Measurements from ENCODE around the gene CACNA2D2. TPM values are rescaled to one million over a fixed set of nuclear protein-coding genes. Genes with fewer than 3 reads are reported as not detected.

CACNA2D2 gene
- total and polyA plus RNA-seq, 5 donors, result 8.7 to 56.1 (median 40.0) TPM

DNA sequence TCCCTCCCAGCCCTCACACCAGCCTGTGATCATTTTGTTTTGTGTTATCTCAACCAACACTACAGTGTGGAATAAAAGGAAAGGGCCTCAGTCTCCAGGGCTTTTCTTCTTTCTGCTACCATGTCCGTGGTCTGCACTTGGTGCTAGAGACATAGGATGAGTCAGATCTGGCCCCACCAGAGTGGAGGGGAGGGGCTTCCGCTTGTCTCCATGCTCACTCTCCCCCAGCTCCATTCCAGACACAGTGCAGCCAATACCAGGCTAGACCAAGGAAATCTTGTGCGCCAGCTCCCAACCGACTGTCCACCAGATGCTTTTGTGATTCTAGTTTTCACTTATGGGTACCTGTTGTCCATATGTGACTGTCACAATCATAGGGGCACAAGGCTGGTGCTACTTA, 92.2 kb downstream of the CACNA2D2 start:
- H3K27me3 ChIP-seq (ENCODE audit: control insufficient read depth, insufficient read depth), result no peaks in the 10 kb centered on the region
- no peak for DNase-seq
- intact Hi-C loops (cut with DNase I), result no loop called here
- no peak for ATAC-seq
- 68% methylated on average over 4 of the region's 4 CpGs for WGBS
- H3K9me3 ChIP-seq (ENCODE audit: control insufficient read depth, low read length), result no peaks in the 10 kb centered on the region
- H3K27ac ChIP-seq (ENCODE audit: low read length), result no peak overlapping the region
- no peaks in the 10 kb centered on the region for H3K4me1 ChIP-seq (ENCODE audit: control insufficient read depth, insufficient read depth, low read length)
- no peak overlapping the region for H3K4me3 ChIP-seq (ENCODE audit: low read length)

DNA sequence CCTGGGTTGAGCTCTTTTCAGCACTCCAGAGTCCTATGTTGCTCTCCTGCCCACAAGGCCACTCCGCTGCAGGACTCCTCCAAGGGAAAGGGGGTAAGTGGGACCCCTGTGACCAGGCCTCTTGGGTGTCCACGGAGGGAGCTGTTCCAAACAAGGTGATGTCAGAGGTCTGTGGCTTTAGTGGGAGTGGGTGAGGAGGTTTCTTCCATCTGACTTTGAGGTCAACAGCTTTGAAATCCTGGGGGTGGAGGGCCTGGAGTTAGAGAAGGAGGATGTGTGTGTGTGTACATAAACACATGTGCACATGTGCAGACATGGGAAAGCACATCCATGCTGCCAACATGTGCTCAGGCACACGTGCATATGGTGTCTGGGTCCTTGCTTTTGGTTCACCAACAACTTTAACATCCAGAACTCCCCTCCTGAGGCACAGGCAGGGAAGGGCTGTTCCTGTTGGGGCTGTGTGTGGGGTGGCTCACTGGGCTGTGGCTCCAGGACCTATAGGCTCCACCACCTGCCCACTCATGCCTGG, 92.8 kb downstream of the CACNA2D2 start:
- Histone ChIP-seq H3K4me3 (ENCODE audit: low read length) (no peak overlapping the region), H3K4me1 (ENCODE audit: control insufficient read depth, insufficient read depth, low read length) (no peaks in the 10 kb centered on the region), H3K9me3 (ENCODE audit: control insufficient read depth, low read length) (no peaks in the 10 kb centered on the region), H3K27ac (ENCODE audit: low read length) (no peak overlapping the region), H3K27me3 (ENCODE audit: control insufficient read depth, insufficient read depth) (no peaks in the 10 kb centered on the region)
- intact Hi-C loops (cut with DNase I), result no loop called here
- no peak for DNase-seq
- ATAC-seq, result no peak
- WGBS, result 77% methylated on average over 3 of the region's 3 CpGs

DNA sequence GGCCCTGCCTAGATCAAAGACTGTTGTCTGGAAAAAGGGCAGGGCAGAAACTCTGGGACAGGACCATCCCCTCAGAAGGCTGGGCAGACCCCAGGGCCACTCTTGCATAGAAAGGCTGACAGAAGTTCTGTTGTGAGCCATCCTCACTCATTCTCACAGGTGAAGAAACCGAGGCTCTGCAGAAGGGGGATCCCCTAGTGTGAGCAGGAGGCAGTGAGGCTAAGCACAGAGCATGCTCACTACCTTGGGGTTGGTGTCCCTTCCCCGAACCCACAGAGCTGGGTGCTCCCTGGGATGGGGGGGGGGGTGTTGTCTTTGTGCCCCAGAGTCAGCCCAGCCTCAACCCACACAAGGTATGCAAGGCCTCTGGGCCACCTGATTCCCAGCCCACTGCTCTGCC, 93.2 kb downstream of the CACNA2D2 start:
- Histone ChIP-seq H3K27me3 (ENCODE audit: control insufficient read depth, insufficient read depth) (no peaks in the 10 kb centered on the region), H3K4me3 (ENCODE audit: low read length) (no peak overlapping the region), H3K27ac (ENCODE audit: low read length) (no peak overlapping the region), H3K9me3 (ENCODE audit: control insufficient read depth, low read length) (no peaks in the 10 kb centered on the region), H3K4me1 (ENCODE audit: control insufficient read depth, insufficient read depth, low read length) (no peaks in the 10 kb centered on the region)
- ATAC-seq, result no peak
- WGBS, result 82% methylated on average over 2 of the region's 2 CpGs
- DNase-seq, result no peak
- intact Hi-C loops (cut with DNase I), result no loop called here

DNA sequence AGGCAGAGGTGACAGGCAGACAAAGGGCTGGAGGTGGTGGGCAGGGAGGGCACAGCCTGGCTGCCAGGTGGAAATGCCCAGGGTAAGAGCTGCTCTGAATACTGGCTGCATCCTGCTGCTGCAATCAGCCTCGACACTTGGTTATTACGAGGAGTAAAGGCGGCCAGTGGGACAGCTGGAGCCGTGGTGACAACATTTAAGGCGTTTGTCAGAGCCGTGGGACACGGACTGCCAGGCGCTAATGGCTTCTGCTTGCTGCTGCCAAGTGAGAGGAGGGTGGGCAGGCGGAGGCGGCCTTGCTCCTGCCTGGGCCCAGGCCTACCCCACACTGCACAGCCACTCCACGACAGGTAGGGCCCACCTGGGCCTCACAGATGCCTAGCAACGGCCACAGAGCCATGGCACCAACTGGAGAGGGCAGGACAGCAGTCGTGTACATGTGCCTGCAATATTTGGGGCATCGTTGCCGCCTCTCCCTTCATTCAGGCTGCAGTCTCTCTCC, 94.9 kb downstream of the CACNA2D2 start:
- no peaks in the 10 kb centered on the region for H3K9me3 ChIP-seq (ENCODE audit: control insufficient read depth, low read length)
- ATAC-seq (no peak), DNase-seq (no peak)
- intact Hi-C loops (cut with DNase I), result no loop called here
- no peak overlapping the region for H3K4me3 ChIP-seq (ENCODE audit: low read length)
- H3K27ac ChIP-seq (ENCODE audit: low read length), result no peak overlapping the region
- no peaks in the 10 kb centered on the region for H3K27me3 ChIP-seq (ENCODE audit: control insufficient read depth, insufficient read depth)
- H3K4me1 ChIP-seq (ENCODE audit: control insufficient read depth, insufficient read depth, low read length), result no peaks in the 10 kb centered on the region
- WGBS, result 67% methylated on average over 15 of the region's 15 CpGs

DNA sequence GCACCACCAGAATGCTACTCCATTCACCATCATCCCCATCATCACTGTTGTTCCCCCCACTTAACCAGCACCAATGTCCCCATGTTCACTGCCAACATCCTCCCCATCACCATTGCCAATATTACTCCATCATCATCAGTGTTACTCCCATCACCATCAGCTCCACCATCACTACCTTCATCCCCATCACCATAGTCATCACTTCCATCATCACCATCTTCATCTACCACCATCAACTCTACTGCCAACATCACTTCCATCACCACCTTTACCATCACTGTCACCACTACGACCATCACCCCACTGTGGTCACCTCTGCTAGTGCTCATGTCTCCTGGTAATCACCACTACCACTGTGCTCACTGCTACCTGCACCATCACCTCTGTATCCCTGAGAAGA, 96.9 kb downstream of the CACNA2D2 start:
- WGBS, result 72% methylated on average over 1 of the region's 1 CpG
- DNase-seq (no peak), ATAC-seq (no peak)
- no peak overlapping the region for H3K27ac ChIP-seq (ENCODE audit: low read length)
- H3K4me1 ChIP-seq (ENCODE audit: control insufficient read depth, insufficient read depth, low read length), result no peaks in the 10 kb centered on the region
- intact Hi-C loops (cut with DNase I), result no loop called here
- no peaks in the 10 kb centered on the region for H3K27me3 ChIP-seq (ENCODE audit: control insufficient read depth, insufficient read depth)
- H3K4me3 ChIP-seq (ENCODE audit: low read length), result no peak overlapping the region
- no peaks in the 10 kb centered on the region for H3K9me3 ChIP-seq (ENCODE audit: control insufficient read depth, low read length)

DNA sequence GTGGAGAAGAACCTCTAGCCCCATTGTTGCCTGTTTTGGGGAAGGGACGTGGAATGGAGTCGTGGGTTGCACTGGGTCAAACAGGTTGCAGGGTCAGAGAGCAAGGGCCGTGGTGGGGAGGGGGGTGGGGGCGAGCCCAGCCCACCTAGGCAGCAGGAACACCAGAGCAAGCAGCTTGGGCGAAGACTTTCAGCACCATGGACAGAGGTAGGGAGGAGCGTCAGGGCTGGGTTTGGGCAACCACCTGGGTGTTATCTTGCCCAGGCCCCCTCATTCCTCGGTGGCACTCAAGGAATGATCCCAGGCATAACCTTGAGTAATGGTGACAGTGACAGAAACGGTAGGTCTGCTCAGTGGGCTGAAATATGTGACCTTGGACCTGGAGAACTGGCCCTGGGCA, 98.2 kb downstream of the CACNA2D2 start:
- Histone ChIP-seq H3K9me3 (ENCODE audit: control insufficient read depth, low read length) (no peaks in the 10 kb centered on the region), H3K4me1 (ENCODE audit: control insufficient read depth, insufficient read depth, low read length) (no peaks in the 10 kb centered on the region), H3K27me3 (ENCODE audit: control insufficient read depth, insufficient read depth) (no peaks in the 10 kb centered on the region), H3K27ac (ENCODE audit: low read length) (no peak overlapping the region), H3K4me3 (ENCODE audit: low read length) (no peak overlapping the region)
- ATAC-seq (no peak), DNase-seq (no peak)
- WGBS, result 28% methylated on average over 8 of the region's 8 CpGs
- intact Hi-C loops (cut with DNase I), result no loop called here

DNA sequence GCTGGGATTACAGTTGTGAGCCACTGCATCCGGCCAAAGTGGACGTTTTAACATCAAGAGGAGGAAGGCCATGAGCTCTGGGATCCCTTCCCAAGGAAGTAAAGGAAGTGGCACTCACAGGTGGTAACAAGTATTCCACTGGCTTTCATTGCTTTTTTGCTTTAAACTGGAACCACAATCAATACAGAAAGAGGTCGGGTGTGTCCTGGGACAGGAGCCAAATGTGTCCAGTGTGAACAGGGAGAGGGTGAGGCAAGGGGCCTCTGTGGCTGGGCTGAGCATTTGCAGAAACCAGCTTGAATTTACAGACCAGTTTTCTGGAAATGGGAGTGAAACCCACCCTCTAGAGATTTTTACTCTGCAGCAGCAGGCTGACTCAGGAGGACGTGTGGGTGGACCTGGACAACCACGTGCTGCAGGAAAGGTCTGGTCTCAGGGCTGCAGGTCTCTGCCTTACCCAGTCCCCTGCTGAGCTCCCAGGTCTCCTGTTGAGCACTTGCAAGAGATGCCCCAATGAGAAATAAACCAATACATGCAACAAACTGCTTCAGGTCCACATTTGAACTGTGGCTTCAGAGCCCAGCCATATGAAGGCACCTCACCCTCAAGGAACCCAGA, 101.3 kb downstream of the CACNA2D2 start:
- no peak for DNase-seq
- no peak overlapping the region for H3K4me3 ChIP-seq (ENCODE audit: low read length)
- 40% methylated on average over 5 of the region's 5 CpGs for WGBS
- H3K27me3 ChIP-seq (ENCODE audit: control insufficient read depth, insufficient read depth), result no peaks in the 10 kb centered on the region
- intact Hi-C loops (cut with DNase I), result no loop called here
- H3K4me1 ChIP-seq (ENCODE audit: control insufficient read depth, insufficient read depth, low read length), result no peaks in the 10 kb centered on the region
- no peak for ATAC-seq
- no peak overlapping the region for H3K27ac ChIP-seq (ENCODE audit: low read length)
- H3K9me3 ChIP-seq (ENCODE audit: control insufficient read depth, low read length), result no peaks in the 10 kb centered on the region

DNA sequence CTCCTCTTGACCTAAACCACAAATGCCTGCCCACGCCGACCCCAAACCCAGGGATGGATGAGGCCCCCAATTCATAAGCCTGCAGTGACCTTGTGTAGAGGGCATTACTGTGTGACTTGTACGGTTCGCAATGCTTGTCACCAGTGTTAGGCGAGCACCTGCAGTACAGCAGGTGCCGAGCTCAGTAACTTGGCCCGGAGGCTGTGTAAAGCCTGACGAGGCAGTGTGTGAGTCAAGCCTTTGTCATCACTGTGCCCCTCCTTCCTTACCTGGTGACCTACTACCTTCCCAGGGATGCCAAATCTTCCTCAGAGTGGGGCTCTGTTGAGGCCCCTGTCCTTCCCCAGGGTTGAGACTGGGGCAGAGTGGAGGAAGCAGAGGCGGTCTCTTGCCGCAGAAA, 106.9 kb downstream of the CACNA2D2 start:
- intact Hi-C loops (cut with DNase I), result no loop called here
- Histone ChIP-seq H3K9me3 (ENCODE audit: control insufficient read depth, low read length) (no peaks in the 10 kb centered on the region), H3K4me3 (ENCODE audit: low read length) (no peak overlapping the region), H3K27ac (ENCODE audit: low read length) (no peak overlapping the region), H3K4me1 (ENCODE audit: control insufficient read depth, insufficient read depth, low read length) (peaks cover 4% of the 10 kb centered on the region), H3K27me3 (ENCODE audit: control insufficient read depth, insufficient read depth) (no peaks in the 10 kb centered on the region)
- DNase-seq, result no peak
- WGBS, result 89% methylated on average over 10 of the region's 10 CpGs
- ATAC-seq, result no peak

DNA sequence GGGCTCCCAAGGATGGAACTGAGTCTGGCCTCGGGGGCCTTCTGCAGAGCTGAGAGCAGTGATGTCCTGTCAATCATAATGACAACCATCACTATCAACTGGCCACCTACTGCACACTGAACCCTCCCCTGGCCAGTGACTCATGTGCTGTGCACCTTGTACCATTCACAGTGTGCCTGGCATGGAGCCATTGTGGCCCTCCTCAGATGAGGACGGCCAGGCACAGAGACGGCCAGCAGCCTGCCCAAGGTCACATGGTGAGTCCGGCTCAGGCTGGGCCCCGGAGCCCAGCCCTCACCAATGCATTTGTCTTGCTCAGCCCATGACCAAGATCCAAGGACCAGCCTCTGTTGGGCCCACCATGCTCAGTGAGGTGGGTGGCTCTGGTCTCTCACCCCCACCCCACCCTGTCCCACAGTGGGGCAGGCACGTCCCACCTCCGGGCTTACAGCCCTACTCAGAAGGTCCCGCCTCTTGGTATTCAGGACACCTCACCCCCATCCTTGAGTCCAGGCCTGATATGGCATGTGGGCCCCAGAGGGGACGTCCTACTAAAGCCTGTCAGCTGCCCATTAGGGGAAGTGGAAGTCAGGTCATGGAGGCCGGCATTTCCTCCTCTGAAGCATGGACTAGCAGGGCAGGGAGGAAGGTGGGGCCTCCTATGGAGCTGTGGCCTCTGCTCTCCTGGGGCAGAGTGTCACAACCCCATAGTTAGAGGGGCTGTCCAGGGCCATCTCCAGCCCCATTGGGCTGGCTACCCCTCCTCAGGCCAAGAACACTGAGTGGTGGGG, 108.2 kb downstream of the CACNA2D2 start:
- Histone ChIP-seq H3K27ac (ENCODE audit: low read length) (no peak overlapping the region), H3K9me3 (ENCODE audit: control insufficient read depth, low read length) (no peaks in the 10 kb centered on the region), H3K4me1 (ENCODE audit: control insufficient read depth, insufficient read depth, low read length) (peaks cover 11% of the 10 kb centered on the region), H3K27me3 (ENCODE audit: control insufficient read depth, insufficient read depth) (no peaks in the 10 kb centered on the region), H3K4me3 (ENCODE audit: low read length) (no peak overlapping the region)
- whole genome bisulfite sequencing, result 73% methylated on average over 10 of the region's 10 CpGs
- no peak for ATAC-seq
- DNase-seq, result no peak
- intact Hi-C loops (cut with DNase I), result no loop called here

DNA sequence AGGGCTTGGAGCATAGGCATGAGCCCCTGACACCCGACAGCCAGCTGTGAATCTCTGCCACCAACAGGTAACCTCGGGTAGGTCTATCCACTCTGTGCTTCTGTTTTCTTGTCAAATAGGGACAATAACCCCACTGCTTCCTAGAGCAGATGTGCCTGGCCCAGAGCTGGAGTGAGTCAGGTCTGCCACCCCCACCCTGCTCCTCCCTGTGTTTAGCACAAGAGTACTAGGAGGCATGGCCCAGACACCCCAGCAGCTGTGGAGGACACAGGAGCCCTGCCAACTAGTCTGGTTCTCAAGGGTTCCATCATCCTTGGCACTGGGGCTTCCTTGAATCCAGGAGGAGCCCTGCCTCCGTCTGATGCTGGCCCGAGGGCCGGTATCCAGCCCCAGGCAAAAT, 110.4 kb downstream of the CACNA2D2 start:
- intact Hi-C loops (cut with DNase I), result no loop called here
- ATAC-seq (no peak), DNase-seq (no peak)
- no peaks in the 10 kb centered on the region for H3K9me3 ChIP-seq (ENCODE audit: control insufficient read depth, low read length)
- H3K27ac ChIP-seq (ENCODE audit: low read length), result no peak overlapping the region
- peaks cover 11% of the 10 kb centered on the region for H3K4me1 ChIP-seq (ENCODE audit: control insufficient read depth, insufficient read depth, low read length)
- H3K4me3 ChIP-seq (ENCODE audit: low read length), result no peak overlapping the region
- H3K27me3 ChIP-seq (ENCODE audit: control insufficient read depth, insufficient read depth), result no peaks in the 10 kb centered on the region
- WGBS, result 79% methylated on average over 5 of the region's 5 CpGs

DNA sequence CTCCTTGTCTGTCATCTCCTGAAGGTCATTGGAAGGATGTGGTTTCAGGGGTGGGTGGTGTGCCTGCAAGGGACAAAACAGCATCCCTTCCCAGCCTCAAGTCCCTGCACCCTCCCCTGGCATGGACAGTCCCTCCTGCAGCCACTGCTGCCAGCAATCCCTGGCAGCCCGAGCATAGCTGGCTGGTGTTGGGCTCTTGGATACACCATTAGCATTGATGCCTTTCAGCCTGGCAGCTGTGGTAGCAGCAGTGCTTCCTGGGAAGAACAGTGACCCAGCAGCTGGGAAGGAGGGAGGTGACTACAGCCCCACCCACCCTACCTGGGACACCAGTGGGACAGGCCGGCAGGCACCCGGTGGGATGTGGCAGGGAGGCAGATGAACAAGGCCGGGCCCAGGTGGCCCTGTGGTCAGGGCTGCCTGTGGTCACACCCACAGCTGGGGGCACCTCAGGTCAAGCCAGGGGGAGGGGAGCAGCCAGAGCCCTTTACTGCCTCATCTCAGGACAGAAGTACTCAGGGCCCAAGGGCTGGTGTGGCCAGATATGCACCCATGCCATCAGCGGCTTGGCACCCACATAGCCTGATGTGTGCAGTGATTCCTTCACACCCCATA, 111.2 kb downstream of the CACNA2D2 start:
- DNase-seq (peak in 1 of 3 donors; percentile 71), ATAC-seq (peak; percentile 38 to 56)
- Histone ChIP-seq H3K9me3 (ENCODE audit: control insufficient read depth, low read length) (no peaks in the 10 kb centered on the region), H3K27ac (ENCODE audit: low read length) (peak overlapping the region; percentile 53), H3K27me3 (ENCODE audit: control insufficient read depth, insufficient read depth) (no peaks in the 10 kb centered on the region), H3K4me1 (ENCODE audit: control insufficient read depth, insufficient read depth, low read length) (peaks cover 11% of the 10 kb centered on the region), H3K4me3 (ENCODE audit: low read length) (no peak overlapping the region)
- 74% methylated on average over 5 of the region's 5 CpGs for WGBS
- intact Hi-C loops (cut with DNase I), result no loop called here
